ENCODE data around the gene HSD17B14. TPM values are rescaled to one million over a fixed set of nuclear protein-coding genes. Genes with fewer than 3 reads are reported as not detected.
A peak's percentile ranks its signal among the peaks of the same experiment; 100 is the strongest.
"Not testable (repeated sequence)": the region's sequence is repeated elsewhere in the genome, so short reads cannot be mapped to it uniquely, and the experiment has no call there.

Gene HSD17B14
- total and polyA plus RNA-seq, 4 donors, result 6.9 to 25.5 (median 17.6) TPM

DNA sequence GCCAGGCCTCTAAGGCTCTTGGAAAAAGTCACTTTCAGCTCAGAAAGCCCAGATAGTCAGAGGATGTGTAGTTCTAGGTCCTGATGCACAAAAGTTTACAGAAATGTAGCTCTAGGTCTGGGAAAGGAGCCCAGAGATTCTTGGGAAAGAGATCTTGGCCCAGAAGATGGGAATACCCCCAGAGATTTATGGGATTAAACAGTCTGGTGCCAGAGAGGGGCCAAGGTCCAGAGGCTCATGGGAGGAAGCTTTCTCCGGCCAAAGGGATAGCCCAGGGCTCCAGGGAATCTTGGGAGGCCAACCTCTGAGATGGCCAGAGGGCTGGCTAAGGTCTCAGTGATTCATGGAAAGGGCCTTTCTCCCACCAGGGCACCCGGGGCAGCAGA, 40.6 kb downstream of the HSD17B14 start:
- H3K4me1 ChIP-seq (ENCODE audit: control insufficient read depth, insufficient read depth, low read length), result peaks cover 25% of the 10 kb centered on the region
- H3K36me3 ChIP-seq (ENCODE audit: control insufficient read depth, insufficient read depth, low read length), result peaks cover 36% of the 10 kb centered on the region
- no peak for DNase-seq (ENCODE audit: low read depth in 4 of 6, low spot score in 6 of 6)
- H3K27ac ChIP-seq (ENCODE audit: low read depth, low read length), result peak overlapping the region; percentile 96
- H3K9me3 ChIP-seq (ENCODE audit: control insufficient read depth, insufficient read depth, low read length), result no peaks in the 10 kb centered on the region
- no peak overlapping the region for H3K4me3 ChIP-seq (ENCODE audit: low read depth, low read length)
- 36% methylated on average over 2 of the region's 2 CpGs for WGBS (ENCODE audit: insufficient coverage)
- no peaks in the 10 kb centered on the region for H3K27me3 ChIP-seq (ENCODE audit: control insufficient read depth, insufficient read depth, low read length)

DNA sequence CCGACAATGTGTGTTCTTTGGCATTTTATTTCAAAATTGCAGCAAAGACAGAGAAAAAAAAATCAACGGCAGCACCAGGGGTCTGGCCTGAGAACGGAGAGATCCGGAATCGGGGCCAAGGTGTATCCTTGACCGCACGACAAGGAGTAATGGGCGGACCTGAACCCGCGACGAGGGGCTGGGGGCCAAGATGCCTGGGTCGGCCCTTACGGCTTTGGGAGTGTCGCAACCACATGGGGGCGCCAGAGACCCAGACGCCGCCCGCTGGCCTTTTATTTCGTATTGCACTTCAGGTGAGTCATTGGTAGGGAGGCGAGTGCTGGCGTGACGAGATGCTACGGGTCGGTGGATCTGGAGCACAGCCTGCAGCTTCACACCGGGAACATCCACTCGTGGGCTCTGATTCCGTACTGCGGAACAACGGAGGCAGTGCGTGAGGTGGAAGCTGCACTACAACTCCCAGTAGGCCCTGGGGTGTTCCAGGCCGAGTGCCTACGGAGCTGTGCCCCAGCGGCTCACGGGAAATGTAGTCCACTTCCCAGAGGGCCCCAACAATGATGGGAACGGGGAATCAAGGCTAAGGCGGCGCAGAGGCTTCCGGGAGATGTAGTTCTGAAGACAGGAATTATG, 41.1 kb downstream of the HSD17B14 start:
- Histone ChIP-seq H3K4me1 (ENCODE audit: control insufficient read depth, insufficient read depth, low read length) (peaks cover 25% of the 10 kb centered on the region), H3K27ac (ENCODE audit: low read depth, low read length) (peak overlapping the region; percentile 96), H3K9me3 (ENCODE audit: control insufficient read depth, insufficient read depth, low read length) (no peaks in the 10 kb centered on the region), H3K4me3 (ENCODE audit: low read depth, low read length) (peak overlapping the region; percentile 81), H3K27me3 (ENCODE audit: control insufficient read depth, insufficient read depth, low read length) (no peaks in the 10 kb centered on the region), H3K36me3 (ENCODE audit: control insufficient read depth, insufficient read depth, low read length) (peaks cover 33% of the 10 kb centered on the region)
- DNase-seq (ENCODE audit: low read depth in 4 of 6, low spot score in 6 of 6), result peak; percentile 91 to 99 (median 94)
- 2% methylated on average over 38 of the region's 38 CpGs for WGBS (ENCODE audit: insufficient coverage)

DNA sequence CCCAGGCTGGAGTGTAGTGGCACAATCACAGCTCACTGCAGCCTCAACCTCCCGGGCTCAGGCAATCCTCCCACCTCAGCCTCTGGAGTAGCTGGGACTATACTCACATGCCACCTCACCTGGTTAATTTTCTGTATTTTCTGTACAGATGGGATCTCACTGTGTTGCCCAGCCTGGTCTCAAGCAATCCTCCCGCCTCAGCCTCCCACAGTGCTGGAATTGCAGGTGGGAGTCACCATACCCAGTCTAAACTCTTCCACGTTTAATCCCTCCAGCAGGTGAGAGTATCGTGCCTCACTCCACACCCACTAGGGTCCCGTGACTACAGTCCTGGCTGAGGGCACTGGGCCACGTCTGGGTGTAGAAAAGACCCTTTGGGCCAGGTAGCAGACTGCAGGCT, 42.0 kb downstream of the HSD17B14 start:
- H3K27ac ChIP-seq (ENCODE audit: low read depth, low read length), result no peak overlapping the region
- peaks cover 25% of the 10 kb centered on the region for H3K4me1 ChIP-seq (ENCODE audit: control insufficient read depth, insufficient read depth, low read length)
- no peaks in the 10 kb centered on the region for H3K9me3 ChIP-seq (ENCODE audit: control insufficient read depth, insufficient read depth, low read length)
- no peak for DNase-seq (ENCODE audit: low read depth in 4 of 6, low spot score in 6 of 6)
- no peaks in the 10 kb centered on the region for H3K27me3 ChIP-seq (ENCODE audit: control insufficient read depth, insufficient read depth, low read length)
- peaks cover 24% of the 10 kb centered on the region for H3K36me3 ChIP-seq (ENCODE audit: control insufficient read depth, insufficient read depth, low read length)
- no peak overlapping the region for H3K4me3 ChIP-seq (ENCODE audit: low read depth, low read length)
- WGBS (ENCODE audit: insufficient coverage), result 89% methylated on average over 6 of the region's 6 CpGs

DNA sequence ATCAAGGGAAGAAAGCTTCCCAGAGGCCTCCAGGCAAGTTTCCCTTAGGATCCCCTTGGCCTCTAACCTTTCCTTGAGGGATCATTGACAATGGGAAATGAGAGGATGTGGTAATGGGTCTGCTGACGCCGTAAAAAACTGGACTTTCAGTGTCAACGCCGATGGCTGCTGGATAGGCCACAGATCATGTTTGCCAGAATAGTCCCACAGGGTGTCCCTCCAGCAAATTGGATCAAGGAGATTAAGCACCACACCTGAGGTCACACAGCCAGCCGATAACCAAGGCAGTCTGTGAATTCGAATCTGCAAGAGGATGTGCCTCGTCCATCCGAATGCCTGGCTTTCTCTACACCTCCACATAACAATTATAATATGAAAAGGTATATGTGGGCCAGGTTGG, 43.0 kb downstream of the HSD17B14 start:
- H3K36me3 ChIP-seq (ENCODE audit: control insufficient read depth, insufficient read depth, low read length), result peaks cover 17% of the 10 kb centered on the region
- no peaks in the 10 kb centered on the region for H3K9me3 ChIP-seq (ENCODE audit: control insufficient read depth, insufficient read depth, low read length)
- H3K4me1 ChIP-seq (ENCODE audit: control insufficient read depth, insufficient read depth, low read length), result peaks cover 20% of the 10 kb centered on the region
- 66% methylated on average over 4 of the region's 8 CpGs for WGBS (ENCODE audit: insufficient coverage)
- H3K27ac ChIP-seq (ENCODE audit: low read depth, low read length), result no peak overlapping the region
- H3K4me3 ChIP-seq (ENCODE audit: low read depth, low read length), result no peak overlapping the region
- H3K27me3 ChIP-seq (ENCODE audit: control insufficient read depth, insufficient read depth, low read length), result no peaks in the 10 kb centered on the region
- DNase-seq (ENCODE audit: low read depth in 4 of 6, low spot score in 6 of 6), result no peak

DNA sequence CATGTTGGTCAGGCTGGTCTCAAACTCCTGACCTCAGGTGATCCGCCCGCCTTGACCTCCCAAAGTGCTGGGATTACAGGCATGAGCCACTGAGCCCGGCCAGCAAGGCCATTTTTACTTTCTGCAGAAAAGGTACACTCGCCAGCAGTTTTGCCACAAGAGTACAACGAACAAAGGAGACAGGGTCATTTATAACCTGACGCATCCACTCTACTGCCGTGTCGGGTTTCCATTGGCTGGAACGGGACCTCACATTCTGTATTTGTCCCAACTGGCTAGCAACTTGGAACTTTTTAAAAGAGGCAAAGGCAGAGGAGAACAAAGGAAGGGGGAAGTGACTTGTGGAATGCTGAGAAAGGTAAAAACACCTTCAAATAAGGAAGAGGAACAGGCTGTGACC, 49.0 kb downstream of the HSD17B14 start:
- DNase-seq (ENCODE audit: low read depth in 4 of 6, low spot score in 6 of 6); H3K36me3 ChIP-seq (ENCODE audit: control insufficient read depth, insufficient read depth, low read length); H3K4me3 ChIP-seq (ENCODE audit: low read depth, low read length); H3K27ac ChIP-seq (ENCODE audit: low read depth, low read length); H3K27me3 ChIP-seq (ENCODE audit: control insufficient read depth, insufficient read depth, low read length); H3K4me1 ChIP-seq (ENCODE audit: control insufficient read depth, insufficient read depth, low read length); H3K9me3 ChIP-seq (ENCODE audit: control insufficient read depth, insufficient read depth, low read length): not testable (repeated sequence)
- 66% methylated on average over 8 of the region's 9 CpGs for WGBS (ENCODE audit: insufficient coverage)

DNA sequence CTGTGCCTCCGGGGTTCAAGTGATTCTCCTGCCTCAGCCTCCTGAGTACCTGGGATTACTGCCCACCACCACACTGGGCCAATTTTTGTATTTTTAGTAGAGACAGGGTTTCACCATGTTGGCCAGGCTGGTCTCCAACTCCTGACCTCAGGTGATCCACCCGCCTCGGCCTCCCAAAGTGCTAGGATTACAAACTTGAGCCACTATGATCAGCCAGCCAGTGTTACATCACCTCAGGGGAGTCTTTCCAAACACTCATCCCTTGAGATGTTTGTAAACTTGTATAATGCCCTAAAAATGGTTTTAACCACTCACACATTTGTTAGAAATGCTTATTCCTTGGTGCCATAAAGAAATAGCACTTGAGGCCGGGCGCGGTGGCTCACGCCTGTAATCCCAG, 49.9 kb downstream of the HSD17B14 start:
- H3K27ac ChIP-seq (ENCODE audit: low read depth, low read length); H3K4me1 ChIP-seq (ENCODE audit: control insufficient read depth, insufficient read depth, low read length); H3K4me3 ChIP-seq (ENCODE audit: low read depth, low read length); DNase-seq (ENCODE audit: low read depth in 4 of 6, low spot score in 6 of 6); H3K9me3 ChIP-seq (ENCODE audit: control insufficient read depth, insufficient read depth, low read length); H3K27me3 ChIP-seq (ENCODE audit: control insufficient read depth, insufficient read depth, low read length); H3K36me3 ChIP-seq (ENCODE audit: control insufficient read depth, insufficient read depth, low read length): not testable (repeated sequence)
- 98% methylated on average over 4 of the region's 7 CpGs for WGBS (ENCODE audit: insufficient coverage)

DNA sequence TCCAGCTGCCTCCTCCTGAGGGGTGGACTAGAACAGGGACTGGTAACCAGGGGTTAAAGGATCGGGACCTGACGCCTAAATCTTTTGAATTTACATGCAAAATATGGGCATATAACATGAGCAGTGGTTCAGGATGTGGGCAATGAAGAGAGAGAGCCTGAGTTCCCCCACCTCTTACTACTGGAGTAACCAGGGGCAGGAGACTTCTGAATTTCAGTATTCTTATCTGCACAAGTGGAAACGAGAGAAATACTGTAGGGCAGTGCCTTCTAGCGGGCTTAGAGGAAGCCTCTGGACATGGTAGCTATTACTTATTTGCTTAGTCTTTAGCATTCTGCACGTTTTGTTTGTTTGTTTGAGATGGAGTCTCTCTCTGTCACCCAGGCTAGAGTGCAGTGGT, 51.8 kb downstream of the HSD17B14 start:
- H3K4me1 ChIP-seq (ENCODE audit: control insufficient read depth, insufficient read depth, low read length), result no peaks in the 10 kb centered on the region
- H3K27me3 ChIP-seq (ENCODE audit: control insufficient read depth, insufficient read depth, low read length), result no peaks in the 10 kb centered on the region
- no peak for DNase-seq (ENCODE audit: low read depth in 4 of 6, low spot score in 6 of 6)

DNA sequence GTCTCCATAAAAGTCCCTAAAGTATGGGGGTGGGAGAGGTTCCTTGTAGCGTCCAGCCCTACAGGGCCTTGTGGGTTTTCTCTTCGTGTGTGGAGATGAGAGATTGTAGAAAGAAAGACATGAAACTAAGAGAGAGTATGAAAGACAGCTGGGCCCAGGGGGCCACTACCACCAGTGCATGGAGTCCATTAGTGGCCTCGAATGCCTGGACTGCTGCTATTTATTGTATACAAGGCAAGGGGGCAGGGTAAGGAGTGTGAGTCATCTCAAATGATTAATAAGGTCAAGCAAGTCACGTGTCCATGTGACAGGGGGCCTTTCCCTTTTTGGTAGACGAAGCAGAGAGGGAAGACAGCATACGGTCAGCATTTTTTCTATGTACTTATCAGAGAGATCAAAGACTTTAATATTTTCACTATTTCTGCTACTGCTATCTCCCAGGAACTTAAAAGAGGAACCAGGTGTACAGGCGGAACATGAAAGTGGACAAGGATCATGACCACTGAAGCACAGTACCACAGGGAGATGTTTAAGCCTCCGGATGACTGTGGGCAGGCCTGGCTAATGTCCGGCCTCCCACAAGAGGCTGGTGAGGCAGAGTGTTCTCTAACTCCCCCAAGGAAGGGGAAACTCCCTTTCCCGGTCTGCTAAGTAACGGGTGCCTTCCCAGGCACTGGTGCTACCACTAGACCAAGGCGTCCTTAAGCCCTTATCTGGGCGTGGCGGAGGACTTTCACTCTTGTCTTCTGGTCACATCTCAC, 55.5 kb downstream of the HSD17B14 start:
- no peaks in the 10 kb centered on the region for H3K36me3 ChIP-seq (ENCODE audit: control insufficient read depth, insufficient read depth, low read length)
- no peaks in the 10 kb centered on the region for H3K4me1 ChIP-seq (ENCODE audit: control insufficient read depth, insufficient read depth, low read length)
- DNase-seq (ENCODE audit: low read depth in 4 of 6, low spot score in 6 of 6), result no peak
- no peaks in the 10 kb centered on the region for H3K9me3 ChIP-seq (ENCODE audit: control insufficient read depth, insufficient read depth, low read length)
- H3K4me3 ChIP-seq (ENCODE audit: low read depth, low read length), result no peak overlapping the region
- 74% methylated on average over 8 of the region's 14 CpGs for WGBS (ENCODE audit: insufficient coverage)
- no peak overlapping the region for H3K27ac ChIP-seq (ENCODE audit: low read depth, low read length)
- H3K27me3 ChIP-seq (ENCODE audit: control insufficient read depth, insufficient read depth, low read length), result no peaks in the 10 kb centered on the region

More for the DNA sequence above, 51.8 kb downstream of the HSD17B14 start:
- Histone ChIP-seq H3K27ac (ENCODE audit: low read depth, low read length) (no peak overlapping the region), H3K4me3 (ENCODE audit: low read depth, low read length) (no peak overlapping the region), H3K36me3 (ENCODE audit: control insufficient read depth, insufficient read depth, low read length) (no peaks in the 10 kb centered on the region), H3K9me3 (ENCODE audit: control insufficient read depth, insufficient read depth, low read length) (no peaks in the 10 kb centered on the region)
- WGBS (ENCODE audit: insufficient coverage), result 38% methylated on average over 1 of the region's 5 CpGs

DNA sequence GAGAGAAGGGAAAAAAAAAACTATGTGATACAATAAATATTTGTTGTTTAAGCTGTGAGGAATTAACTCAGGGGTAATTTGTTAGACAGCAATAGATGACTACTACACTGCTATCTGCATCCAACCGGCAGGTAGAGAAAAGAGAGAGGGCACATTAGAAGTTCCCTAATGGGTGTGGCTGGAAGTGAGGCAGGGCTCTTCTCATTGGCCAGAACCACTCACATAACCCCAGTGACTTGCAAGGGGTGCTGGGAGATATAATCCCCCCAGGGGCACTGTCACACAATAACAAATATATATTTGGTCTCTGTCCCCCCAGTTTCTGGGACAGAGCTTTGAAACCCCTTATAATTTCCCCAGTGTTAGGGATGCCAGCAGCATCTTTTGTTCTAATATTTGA, 56.7 kb downstream of the HSD17B14 start:
- Histone ChIP-seq H3K9me3 (ENCODE audit: control insufficient read depth, insufficient read depth, low read length) (no peaks in the 10 kb centered on the region), H3K4me1 (ENCODE audit: control insufficient read depth, insufficient read depth, low read length) (no peaks in the 10 kb centered on the region), H3K36me3 (ENCODE audit: control insufficient read depth, insufficient read depth, low read length) (no peaks in the 10 kb centered on the region), H3K4me3 (ENCODE audit: low read depth, low read length) (no peak overlapping the region), H3K27me3 (ENCODE audit: control insufficient read depth, insufficient read depth, low read length) (no peaks in the 10 kb centered on the region), H3K27ac (ENCODE audit: low read depth, low read length) (no peak overlapping the region)
- DNase-seq (ENCODE audit: low read depth in 4 of 6, low spot score in 6 of 6), result no peak
- no CpG with 5 or more reads among the region's 1 CpG for WGBS (ENCODE audit: insufficient coverage)

DNA sequence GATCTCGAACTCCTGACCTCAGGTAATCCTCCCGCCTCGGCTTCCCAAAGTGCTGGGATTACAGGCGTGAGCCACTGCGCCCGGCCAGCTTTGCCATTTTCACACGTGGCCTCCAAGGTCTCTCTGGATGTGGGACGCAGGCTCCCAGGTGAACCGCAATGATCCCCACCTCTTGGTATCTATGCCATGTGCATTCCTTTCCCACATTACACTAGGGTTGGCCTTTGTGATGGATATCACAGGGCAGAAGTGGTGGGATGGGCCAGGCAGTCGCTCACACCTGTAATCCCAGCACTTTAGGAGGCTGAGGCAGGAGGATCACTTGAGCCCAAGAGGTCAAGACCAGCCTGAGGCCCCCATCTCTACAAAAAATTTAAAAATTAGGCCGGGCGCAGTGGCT, 58.6 kb downstream of the HSD17B14 start:
- WGBS (ENCODE audit: insufficient coverage), result 93% methylated on average over 8 of the region's 12 CpGs
- no peaks in the 10 kb centered on the region for H3K36me3 ChIP-seq (ENCODE audit: control insufficient read depth, insufficient read depth, low read length)
- H3K27me3 ChIP-seq (ENCODE audit: control insufficient read depth, insufficient read depth, low read length), result no peaks in the 10 kb centered on the region
- DNase-seq (ENCODE audit: low read depth in 4 of 6, low spot score in 6 of 6), result no peak
- no peak overlapping the region for H3K27ac ChIP-seq (ENCODE audit: low read depth, low read length)
- no peak overlapping the region for H3K4me3 ChIP-seq (ENCODE audit: low read depth, low read length)
- H3K4me1 ChIP-seq (ENCODE audit: control insufficient read depth, insufficient read depth, low read length), result no peaks in the 10 kb centered on the region
- no peaks in the 10 kb centered on the region for H3K9me3 ChIP-seq (ENCODE audit: control insufficient read depth, insufficient read depth, low read length)

Measured in spinal cord (tissue), 10 donors.